ENCODE data around the gene CNR2.
"Not testable (repeated sequence)": the region's sequence is repeated elsewhere in the genome, so short reads cannot be mapped to it uniquely, and the experiment has no call there.

CNR2 gene

DNA sequence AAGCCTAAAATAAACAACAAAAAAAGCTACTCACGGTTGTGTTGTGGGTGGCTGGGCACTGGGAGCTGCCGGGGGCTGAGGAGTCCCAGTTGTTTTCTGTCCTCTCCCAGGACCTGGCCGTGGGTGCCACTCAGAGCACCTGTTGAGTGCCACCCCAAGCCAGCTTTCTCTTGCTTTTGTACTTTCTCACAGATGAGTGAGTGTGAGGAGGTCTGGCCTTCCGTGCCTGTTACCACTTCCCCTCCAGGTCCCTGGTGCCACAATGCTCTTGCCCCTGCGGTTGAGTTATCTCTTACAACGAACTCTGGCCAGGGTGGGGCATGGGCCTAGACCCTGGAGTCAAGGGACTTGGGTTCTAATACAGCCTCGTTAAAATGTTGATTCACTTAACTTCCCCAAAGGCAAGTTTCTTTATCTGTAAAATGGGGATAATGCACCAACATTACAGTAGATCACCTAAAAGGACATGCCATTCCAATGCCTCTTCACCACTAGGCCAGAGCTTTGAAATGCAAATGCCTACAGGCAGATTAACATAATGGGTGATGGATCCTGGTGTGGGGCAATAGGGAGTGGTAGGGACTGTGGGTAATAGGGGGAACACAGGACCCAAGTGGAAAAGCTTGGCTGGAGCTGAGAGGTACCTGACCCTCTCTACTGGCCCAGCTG lies at the start of gene CNR2:
CNR2 (minus strand) TSS at position 151 of the 669 bp plus-strand sequence. CDS start 37,745 bp downstream, outside the sequence.
- peak; percentile 25 for DNase-seq (ENCODE audit: low spot score)

DNA sequence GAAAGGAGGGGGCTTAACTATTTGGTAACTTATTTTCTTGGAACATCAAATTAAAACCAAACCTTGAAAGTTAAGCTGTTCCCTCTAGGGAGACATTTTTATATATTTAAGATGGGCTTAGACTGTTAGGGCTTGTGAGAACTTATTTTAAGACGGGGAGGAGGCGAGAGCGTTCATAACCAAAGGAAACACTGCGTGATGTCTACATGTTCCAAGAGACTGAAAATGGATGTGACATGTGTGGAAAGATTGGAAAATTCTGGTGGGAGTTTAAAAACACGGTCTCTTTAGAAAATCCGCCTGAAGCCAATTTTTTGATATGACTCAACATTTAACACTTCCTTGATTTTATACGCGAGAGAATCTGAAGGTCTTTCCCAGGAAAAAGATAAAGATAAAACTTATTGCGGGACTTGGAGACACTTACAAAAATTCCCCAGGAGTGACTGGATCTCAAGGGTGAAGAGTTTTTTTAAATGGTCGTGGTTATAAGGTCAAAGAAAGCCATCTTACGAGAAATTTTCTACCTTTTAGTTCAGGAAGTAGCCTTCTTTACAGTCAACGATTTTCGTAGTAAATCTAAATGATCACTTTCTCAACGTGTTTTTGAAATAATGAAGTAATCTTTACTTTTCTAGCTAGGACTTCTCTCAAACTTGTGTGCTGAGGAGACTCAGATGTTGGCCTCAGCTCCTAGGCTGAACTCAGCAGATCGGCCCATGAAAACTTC lies 47.3 kb upstream of the CNR2 start:
- DNase-seq (ENCODE audit: low spot score): no peak

DNA sequence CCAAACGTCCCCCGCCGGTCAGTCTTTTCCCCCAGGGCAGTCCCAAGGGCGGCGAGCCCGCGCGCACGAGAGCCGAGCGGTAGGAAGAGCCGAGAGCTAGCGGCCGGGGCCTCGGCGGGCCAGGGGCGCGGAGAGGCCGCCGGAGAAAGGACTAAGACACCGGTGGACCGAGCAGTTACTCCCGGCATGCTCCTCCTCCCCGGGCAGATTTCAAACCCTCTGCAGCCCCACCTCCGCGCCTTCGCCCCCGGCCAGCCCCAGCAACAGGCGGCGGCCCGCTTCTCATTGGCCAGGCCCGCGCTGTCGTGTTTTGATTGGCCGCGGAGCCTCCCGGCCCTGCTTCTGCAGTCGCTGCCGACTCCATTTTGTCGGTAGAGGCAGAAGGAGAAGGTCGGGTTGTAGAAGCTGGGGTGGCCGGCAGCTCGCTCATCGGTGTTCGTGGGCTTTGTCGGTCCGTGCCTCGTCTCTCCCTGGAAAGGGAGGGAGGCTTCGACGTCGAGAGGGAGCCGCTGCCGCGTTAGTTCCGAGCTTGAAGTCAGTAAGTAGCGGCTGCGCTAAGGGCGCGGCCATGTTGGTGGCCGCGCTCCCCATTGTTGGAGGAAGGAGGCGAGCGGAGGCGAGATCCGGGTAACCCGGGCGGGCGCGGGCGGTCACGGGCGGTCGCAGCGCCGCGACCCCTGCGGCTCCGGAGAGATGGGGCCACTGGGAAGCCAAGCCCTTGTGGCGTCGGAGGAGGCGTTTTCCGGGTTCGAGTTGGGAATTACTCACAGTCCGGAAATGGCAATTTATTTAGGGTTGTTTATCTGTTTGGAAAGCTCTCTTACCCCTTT lies 46.5 kb upstream of the CNR2 start, which contains the start of gene PNRC2:
PNRC2 (plus strand) TSS at position 368 of the 830 bp plus-strand sequence. CDS start 1,630 bp downstream, outside the sequence.
- peak; percentile 95 for DNase-seq (ENCODE audit: low spot score)

DNA sequence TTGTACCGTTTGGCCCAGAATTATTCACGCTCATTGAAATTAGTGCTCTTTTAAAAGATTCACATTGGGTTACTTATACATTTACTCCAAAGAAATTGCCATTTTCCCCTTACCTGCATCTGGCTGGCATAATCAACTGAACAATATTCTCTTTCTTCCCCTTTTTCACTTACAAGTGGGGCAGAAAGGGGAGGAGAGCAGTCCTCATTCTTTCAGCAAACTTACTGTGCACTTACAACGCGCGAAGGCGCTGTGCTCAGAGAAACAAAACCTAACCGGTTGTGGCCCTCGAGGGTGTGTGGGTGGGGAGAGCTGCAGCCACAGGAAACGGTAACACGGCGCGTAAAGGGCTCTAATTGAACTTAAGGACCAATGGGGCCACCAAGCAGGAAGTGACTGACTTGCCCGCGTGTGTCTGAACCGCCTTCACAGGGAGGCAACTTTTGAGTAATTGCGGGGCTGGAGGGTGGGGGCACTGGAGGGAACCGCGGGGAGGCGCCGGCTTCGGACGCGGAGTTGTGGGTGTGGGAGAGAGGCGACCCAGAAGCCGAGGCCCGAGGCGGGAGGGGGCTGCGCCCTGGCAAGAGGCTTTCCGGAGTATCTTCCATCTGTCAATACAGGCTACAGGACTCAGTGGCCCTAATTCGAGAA lies 45.8 kb upstream of the CNR2 start:
- peak; percentile 93 for DNase-seq (ENCODE audit: low spot score)

DNA sequence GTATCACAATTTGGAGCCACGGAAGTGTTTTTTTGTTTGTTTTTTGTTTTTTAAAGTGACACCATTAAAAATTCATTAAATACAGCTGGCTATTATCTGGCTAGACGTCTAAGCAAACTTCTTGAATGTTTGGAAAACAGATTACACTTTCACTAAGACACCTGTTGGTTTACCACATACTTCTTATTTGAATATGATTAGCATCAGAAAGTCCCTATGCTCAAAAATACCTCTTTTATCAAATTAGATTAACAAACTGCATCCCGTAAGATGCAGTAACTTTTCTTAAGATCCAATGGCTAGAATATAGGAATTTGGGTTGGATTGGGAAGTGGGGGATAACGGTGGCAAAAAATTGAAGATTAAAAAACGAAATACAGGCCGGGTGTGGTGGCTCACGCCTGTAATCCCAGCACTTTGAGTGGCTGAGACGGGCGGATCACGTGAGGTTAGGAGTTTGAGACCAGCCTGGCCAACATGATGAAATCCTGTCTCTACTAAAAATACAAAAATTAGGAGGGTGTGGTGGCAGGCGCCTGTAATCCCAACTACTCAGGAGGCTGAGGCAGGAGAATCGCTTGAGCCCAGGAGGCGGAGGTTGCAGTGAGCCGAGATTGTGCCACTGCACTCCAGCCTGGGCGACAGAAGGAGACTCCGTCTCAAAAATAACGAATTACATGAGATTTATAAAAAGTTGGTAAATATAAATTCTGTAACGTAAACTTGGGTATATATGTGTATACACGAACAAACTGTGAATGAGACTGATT lies 45.1 kb upstream of the CNR2 start:
- DNase-seq (ENCODE audit: low spot score): not testable (repeated sequence)

DNA sequence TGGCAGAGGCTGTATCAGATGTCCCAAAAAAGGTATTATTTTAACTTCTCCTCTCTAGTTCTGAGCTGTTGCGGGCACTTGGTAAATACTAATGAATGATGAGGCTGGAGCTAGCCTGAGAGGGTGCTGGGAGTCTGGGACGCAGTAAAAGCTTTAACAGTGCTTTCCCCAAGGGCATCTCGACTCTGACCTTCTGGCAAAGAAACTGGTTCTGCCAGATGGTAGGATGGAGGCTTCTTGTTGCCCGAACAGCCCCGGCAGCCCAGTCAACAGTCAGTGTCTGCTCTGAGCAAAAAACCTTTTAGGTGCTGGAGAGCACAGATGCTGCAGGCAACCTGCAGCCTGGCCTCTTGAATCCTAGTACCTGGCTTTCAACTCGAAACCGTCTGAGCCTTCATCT lies 43.9 kb upstream of the CNR2 start:
- no peak for DNase-seq (ENCODE audit: low spot score)

DNA sequence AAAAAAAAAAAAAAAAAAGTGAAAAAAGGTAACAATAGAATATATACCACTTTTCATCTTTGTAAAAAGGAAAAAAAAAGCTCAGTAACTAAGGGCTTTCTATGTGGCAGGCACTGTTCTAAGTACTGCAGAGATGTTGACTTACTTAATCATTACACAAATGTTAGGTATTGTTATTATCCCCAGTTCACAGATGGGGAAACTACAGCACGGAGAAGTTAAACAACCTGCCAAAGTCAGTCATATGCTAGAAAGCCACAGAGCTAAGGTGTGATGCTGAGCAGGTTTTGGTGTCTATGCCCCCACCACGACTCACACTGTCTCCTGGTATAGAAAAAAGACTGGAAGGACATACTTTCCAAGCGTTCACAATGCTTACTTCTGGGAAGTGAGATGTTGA lies 39.9 kb upstream of the CNR2 start:
- DNase-seq (ENCODE audit: low spot score): no peak

DNA sequence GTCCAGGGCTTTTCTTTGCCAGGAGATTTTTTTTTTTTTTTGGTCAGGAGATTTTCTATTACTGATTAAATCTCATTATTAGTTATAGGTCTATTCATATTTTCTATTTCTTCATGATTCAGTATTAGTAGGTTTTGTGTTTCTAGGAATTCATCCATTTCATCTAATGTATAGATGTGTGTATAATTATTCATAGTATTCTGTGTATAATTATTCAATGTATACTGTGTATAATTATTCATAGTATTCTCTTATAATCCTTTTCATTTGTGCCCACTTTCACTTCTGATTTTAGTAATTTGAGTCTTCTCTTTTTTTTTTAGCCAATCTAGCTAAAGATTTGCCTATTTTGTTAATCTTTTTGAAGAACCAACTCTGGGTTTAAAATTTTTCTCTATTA lies 34.2 kb upstream of the CNR2 start:
- DNase-seq (ENCODE audit: low spot score): no peak

DNA sequence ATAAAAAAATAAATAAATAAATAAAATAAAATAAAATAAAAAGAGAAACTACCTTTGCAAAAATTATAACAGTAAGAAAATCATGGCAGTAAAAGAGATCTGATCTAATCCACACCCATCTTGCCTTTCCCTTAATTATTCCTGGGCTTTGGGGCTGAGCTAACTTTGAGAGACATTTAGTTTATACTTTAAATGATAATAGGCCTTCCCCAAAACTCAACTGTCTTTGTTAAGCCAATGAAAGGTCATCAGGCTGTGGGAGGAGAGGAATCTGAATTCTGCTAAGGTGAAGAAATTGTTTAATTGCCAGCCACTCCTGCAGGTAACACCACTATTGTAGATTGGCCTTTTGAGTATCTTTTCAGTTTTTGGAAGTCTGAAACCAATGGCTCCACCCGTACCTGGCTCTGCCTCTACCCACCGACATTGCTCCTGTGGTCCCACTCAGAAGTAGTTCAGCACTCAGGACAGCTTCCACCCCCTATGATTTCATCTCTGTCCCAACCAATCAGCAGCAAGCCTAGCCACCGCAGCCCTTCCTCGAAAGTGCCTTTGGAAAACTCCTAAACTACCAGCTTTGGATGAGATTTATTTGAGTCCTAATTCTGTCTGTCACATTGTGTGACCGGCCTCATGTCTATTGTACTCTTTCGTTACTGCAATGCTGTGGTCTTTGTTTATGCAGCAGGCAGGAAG lies 23.5 kb upstream of the CNR2 start:
- no peak for DNase-seq (ENCODE audit: low spot score)

DNA sequence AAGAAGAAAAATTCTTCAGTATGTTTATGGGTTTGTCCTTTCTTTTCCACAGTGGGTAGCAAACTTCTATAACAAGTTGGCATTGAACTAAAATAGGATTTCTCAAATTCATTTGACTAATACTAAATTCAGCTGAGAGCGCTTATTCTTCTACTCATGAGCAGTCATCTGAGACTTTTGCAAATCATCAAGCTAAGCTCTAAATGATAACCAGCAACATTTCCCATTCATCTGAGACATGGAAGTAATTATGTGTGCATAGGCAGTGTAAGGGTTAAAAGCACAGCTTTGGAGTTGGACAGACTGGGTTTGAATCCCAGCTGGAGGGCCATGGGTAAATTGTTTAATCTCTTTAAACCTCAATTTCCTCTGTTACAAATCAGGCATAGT lies 18.3 kb upstream of the CNR2 start:
- DNase-seq (ENCODE audit: low spot score): no peak

DNA sequence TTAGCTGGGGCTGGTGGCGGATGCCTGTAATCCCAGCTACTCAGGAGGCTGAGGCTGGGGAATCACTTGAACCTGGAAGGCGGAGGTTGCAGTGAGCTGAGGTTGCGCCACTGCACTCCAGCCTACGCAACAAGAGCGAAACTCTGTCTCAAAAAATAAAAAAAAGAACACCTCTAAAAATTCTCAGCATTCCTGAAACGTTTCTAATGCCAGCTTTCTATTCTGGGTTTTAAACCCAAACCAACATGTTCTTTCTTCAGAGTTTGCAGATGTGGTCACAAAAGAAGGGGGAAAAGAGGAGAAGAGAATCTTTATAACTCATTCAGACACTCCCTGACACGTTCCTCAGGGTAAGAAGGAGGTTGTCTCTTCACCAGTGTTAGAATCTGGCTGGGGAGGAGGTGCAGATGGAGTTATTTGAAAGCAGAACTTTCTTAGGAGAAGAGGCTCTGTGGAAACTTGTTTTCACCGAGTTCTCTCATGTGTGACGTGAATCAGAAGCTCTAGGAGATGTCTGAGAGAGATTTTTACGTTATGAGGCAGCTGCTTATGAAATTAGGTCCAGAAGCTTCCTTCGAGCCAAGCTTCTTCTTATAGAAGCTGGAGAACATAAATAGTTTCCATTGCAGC lies 17.8 kb upstream of the CNR2 start:
- DNase-seq (ENCODE audit: low spot score): no peak

DNA sequence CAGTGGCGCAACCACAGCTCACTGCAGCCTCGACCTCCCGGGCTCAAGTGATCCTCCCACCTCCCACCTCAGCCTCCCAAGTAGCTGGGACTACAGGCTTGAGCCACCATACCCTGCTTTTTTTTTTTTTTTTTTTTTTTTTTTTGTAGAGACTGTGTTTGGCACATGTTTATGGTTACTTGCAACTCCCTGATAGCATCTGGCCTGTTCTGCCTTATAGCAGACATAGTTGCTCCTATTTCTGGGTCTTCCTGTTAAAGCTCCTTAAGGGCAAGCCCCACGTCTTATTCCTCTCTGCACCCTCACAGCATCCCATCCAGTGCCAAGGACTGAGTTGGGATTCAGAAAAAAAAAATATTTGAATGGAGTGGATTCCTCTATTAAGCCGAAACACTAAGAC lies 17.1 kb upstream of the CNR2 start:
- no peak for DNase-seq (ENCODE audit: low spot score)

DNA sequence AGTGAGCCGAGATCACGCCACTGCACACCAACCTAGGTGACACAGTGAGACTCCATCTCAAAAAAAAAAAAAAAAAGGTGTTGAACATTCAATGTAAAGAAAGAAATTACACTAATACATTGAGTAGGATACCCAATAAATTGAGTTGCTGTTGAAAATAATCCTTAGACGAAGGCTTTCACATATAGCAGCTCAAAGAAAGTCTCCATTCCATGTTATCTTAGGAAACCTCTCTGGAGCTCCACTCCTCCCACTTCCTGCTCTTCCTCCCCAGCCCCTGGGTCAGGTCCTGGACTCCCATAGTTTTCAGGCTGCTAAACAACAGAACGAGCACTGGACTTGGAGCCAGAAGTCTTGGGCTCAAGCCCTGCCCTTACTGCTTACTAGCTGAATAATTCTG lies 15.6 kb upstream of the CNR2 start:
- no peak for DNase-seq (ENCODE audit: low spot score)

DNA sequence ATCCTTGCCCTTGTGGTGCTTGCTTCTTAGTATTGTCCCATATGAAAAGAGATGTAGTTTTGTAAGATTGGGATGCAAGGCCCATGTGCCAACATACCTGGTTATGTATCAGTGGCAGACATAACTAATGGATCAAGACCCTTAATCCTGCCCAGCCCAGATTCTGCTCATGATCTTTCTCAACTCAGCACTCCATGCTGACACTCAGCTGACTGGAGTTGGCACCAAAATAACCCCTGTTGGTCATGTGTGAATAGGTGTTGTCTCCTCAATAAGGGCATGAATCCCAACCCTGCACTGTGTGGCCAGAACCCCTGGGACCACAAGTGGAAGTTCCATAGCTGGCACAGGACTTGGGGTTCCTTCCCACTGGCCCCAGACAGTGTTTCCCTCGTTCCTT lies 13.9 kb upstream of the CNR2 start:
- DNase-seq (ENCODE audit: low spot score): no peak

DNA sequence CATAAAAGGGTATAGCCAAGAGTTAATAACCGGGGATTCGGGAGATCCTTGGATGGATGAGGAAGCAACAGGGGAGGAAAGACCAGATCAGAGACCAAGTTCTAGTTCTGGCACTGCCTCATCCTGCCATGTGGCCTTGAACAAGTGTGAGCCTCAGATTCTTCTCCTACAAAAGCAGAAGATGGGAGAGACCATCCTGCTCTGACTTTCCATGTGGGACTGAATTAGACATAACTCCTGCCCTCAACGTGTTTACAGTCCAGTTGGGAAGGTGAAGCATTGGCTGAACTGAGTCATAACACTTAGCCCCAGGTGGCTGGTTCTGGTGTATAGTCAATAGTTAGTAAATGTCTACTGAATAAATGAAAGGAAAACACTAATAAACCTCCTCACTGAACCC lies 12.1 kb upstream of the CNR2 start:
- no peak for DNase-seq (ENCODE audit: low spot score)

DNA sequence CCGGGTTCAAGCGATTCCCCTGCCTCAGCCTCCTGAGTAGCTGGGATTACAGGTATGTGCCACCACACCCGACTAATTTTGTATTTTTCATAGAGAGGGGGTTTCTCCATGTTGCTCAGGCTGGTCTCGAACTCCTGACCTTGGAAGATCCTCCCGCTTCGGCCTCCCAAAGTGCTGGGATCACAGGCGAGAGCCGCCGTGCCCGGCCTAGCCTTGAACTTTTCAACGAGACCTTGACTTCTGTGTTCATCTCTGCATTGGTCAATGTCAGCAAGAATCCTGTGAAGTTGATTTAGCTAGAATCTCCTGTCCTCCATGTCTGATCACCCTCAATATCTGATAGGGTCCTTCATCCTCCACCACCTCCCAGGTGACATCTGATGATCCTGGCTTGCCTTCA lies 11.4 kb upstream of the CNR2 start:
- DNase-seq (ENCODE audit: low spot score): no peak

DNA sequence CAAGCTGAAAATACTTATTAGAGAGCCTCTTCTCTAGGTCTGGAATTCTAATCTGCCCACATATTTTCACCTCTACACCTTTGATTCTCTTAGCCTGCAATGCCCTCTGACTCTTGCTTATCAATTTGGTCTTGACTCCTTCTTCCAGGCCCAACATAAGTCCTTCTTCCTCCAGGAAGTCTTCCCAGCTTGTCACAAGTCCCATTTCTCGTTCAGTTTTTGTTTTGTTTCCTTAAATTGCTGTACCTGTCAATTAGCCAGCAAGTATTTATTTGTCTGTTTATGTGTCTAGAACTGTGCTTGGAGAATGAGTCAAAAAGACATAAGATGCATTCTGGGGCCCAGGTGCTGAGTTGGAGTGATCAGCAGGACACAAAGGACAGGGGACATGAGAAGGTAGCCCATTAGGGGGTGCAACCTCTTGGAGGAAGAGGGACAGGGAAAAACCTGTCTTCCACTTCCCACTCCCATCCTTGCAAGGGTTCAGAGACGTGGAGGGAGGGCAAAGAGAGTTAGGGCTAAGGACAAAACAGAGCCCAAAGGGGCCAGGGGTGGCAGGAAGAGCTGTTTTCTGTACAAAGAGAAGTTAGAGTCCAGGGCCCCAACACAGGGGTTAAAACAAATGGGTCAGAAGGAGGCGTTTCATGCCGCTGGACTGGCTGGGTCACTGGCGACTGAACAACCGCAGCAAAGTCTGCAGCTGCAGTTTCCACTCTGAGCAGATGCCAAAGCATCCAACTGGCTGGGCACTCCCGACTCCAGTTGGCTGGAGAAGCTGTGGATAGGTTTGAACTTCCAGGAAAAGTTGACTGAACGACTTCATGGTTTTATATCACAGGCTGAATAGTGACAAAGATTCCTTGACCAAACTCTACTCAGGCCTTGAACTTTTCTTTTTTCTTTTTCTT lies 10.7 kb upstream of the CNR2 start:
- DNase-seq (ENCODE audit: low spot score): no peak

DNA sequence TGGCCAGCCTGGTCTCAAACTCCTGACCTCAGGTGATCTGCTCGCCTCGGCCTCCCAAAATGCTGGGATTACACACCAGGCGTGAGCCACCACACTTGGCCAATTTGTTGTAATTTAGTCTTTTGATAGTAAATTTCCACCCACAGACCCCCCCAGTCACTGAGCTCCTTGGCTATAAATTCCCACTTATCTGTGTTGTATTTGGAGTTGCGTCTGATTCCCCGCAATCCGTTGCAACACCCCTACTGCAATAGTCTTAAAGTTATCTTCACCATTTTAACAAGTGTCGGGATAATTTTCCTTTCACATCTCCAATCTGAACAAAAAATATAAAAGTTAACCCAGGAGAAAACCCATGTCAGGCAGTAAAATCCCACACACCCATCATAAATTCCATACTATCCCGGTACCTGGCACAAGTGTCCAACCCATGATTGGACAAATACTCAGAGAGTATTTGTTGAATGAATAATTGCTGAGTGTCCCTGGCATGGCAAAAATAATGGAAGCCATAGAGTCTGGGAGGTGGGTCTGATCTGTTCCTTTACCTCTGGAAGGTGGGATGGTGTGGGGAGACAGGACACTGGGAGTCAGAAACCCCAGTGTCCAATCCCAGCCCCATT lies 9.3 kb upstream of the CNR2 start:
- no peak for DNase-seq (ENCODE audit: low spot score)
